Liver (tissue), 9 donors: ENCODE measurements around the gene KLHL2. TPM values are rescaled to one million over a fixed set of nuclear protein-coding genes. Genes with fewer than 3 reads are reported as not detected.
"Not testable (repeated sequence)": the region's sequence is repeated elsewhere in the genome, so short reads cannot be mapped to it uniquely, and the experiment has no call there.

ENCODE experiments used
- DNase-seq: peaks from one replicate; pipeline ENCODE4 v3.0.0-alpha.2; 2017; ENCODE audit warnings: low spot score
- H3K27ac ChIP-seq, 2 donors: one replicate each; pipeline ENCODE4 v1.7.0; 2013; ENCODE audit warnings: inconsistent platforms in 2 of 2, low read length in 2 of 2, control low read depth in 1 of 2, low read depth in 1 of 2, mild to moderate bottlenecking in 1 of 2
- H3K27me3 ChIP-seq, 4 donors: one replicate each; pipeline versions ENCODE4 v1.6.1 to v1.7.0; 2013; ENCODE audit warnings: low read length in 3 of 4, inconsistent platforms in 1 of 4, mild to moderate bottlenecking in 1 of 4, moderate library complexity in 1 of 4; ENCODE audit not compliant: control insufficient read depth in 4 of 4, insufficient read depth in 4 of 4
- H3K36me3 ChIP-seq, 4 donors: one replicate each; pipeline versions ENCODE4 v1.6.1 to v1.7.0; 2013; ENCODE audit warnings: low read length in 3 of 4, mild to moderate bottlenecking in 3 of 4, low read depth in 1 of 4, moderate library complexity in 1 of 4; ENCODE audit not compliant: control insufficient read depth in 4 of 4, insufficient read depth in 3 of 4
- H3K4me1 ChIP-seq, 4 donors: one replicate each; pipeline versions ENCODE4 v1.6.1 to v1.7.0; 2013; ENCODE audit warnings: low read length in 3 of 4, mild to moderate bottlenecking in 3 of 4, moderate library complexity in 1 of 4; ENCODE audit not compliant: control insufficient read depth in 4 of 4, insufficient read depth in 4 of 4
- H3K4me3 ChIP-seq, 3 donors: one replicate each; pipeline versions ENCODE4 v1.6.1 to v1.7.0; 2013; ENCODE audit warnings: low read length in 3 of 3, control low read depth in 1 of 3, low read depth in 1 of 3, mild to moderate bottlenecking in 1 of 3
- H3K9ac ChIP-seq, 2 donors: one replicate each; pipeline ENCODE4 v1.7.0; 2013; ENCODE audit warnings: low read length in 2 of 2, mild to moderate bottlenecking in 2 of 2, moderate library complexity in 2 of 2, control low read depth in 1 of 2, low read depth in 1 of 2
- H3K9me3 ChIP-seq, 4 donors: one replicate each; pipeline versions ENCODE4 v1.6.1 to v1.7.0; 2013; ENCODE audit warnings: low read length in 3 of 4; ENCODE audit not compliant: control insufficient read depth in 4 of 4
- RAD21 ChIP-seq, 2 donors: IDR thresholded peaks; 2 replicates each; pipeline ENCODE4 v1.6.1; 2016; ENCODE audit warnings: antibody characterized with exemption in 2 of 2, mild to moderate bottlenecking in 2 of 2
- WGBS: extraction: QIAGEN DNeasy Blood & Tissue Kit; methylation state at CpG from one replicate; pipeline ENCODE4 v1.1.7; 2013; 5-methylcytosine and 5-hydroxymethylcytosine counted together
- polyA plus RNA-seq, 2 donors: library from polyadenylated mRNA; stranded (reverse) in 1 of 2; unstranded in 1 of 2; fragments of 200-250 nt in 1 of 2; fragments of >200 nt in 1 of 2; fragmentation: Nextera tagmentation in 1 of 2; extraction: Ambion mirVana in 1 of 2; gene quantifications; one replicate each; pipeline versions ENCODE4 v1.2.1 to v1.2.3, GENCODE V29; 2013 to 2015
- total RNA-seq, 2 donors: library from RNA; depleted of rRNA; stranded (reverse); fragments of >200 nt; gene quantifications; one replicate each; pipeline ENCODE4 v1.2.3, GENCODE V29; 2014
- donor health status: healthy.
- donor health status: healthy.
- donor health status: healthy.
- donor health status: healthy.
- donor health status: healthy.

Gene KLHL2
- total and polyA plus RNA-seq, 4 donors: 10.0 to 37.9 (median 13.6) TPM

- H3K27me3 ChIP-seq, DNase-seq, H3K27ac ChIP-seq, H3K4me3 ChIP-seq, H3K9me3 ChIP-seq, H3K36me3 ChIP-seq, H3K9ac ChIP-seq: not testable (repeated sequence)
- peaks cover 0 to 13% (median 6%) of the 10 kb centered on the region in 4 donors for H3K4me1 ChIP-seq
- WGBS: 87% methylated on average over 4 of the region's 4 CpGs
These were observed 52.4 kb downstream of the KLHL2 start for GRCh38 chr4:165259776-165260175.

GRCh38 chr4:165262306-165262705 lies 54.9 kb downstream of the KLHL2 start:
- not testable (repeated sequence) for H3K27me3 ChIP-seq, H3K4me3 ChIP-seq, H3K36me3 ChIP-seq, H3K4me1 ChIP-seq, H3K27ac ChIP-seq, H3K9ac ChIP-seq, DNase-seq, H3K9me3 ChIP-seq
- peak; percentile 37 to 53 for TF ChIP-seq RAD21 (IDR thresholded peaks at IDR 0.05)
- WGBS: 82% methylated on average over 3 of the region's 3 CpGs

GRCh38 chr4:165263466-165263865 lies 56.1 kb downstream of the KLHL2 start:
- H3K36me3 ChIP-seq, H3K27me3 ChIP-seq, H3K27ac ChIP-seq, H3K9me3 ChIP-seq, H3K4me1 ChIP-seq, H3K9ac ChIP-seq, H3K4me3 ChIP-seq, DNase-seq: not testable (repeated sequence)
- 97% methylated on average over 3 of the region's 3 CpGs for WGBS

GRCh38 chr4:165269931-165270330 lies 62.6 kb downstream of the KLHL2 start:
- H3K9ac ChIP-seq, DNase-seq, H3K27me3 ChIP-seq, H3K4me1 ChIP-seq, H3K36me3 ChIP-seq, H3K4me3 ChIP-seq, H3K9me3 ChIP-seq, H3K27ac ChIP-seq: not testable (repeated sequence)
- WGBS: 87% methylated on average over 7 of the region's 7 CpGs

- not testable (repeated sequence) for DNase-seq, H3K9me3 ChIP-seq, H3K9ac ChIP-seq, H3K27me3 ChIP-seq, H3K4me1 ChIP-seq, H3K27ac ChIP-seq, H3K36me3 ChIP-seq, H3K4me3 ChIP-seq
- 86% methylated on average over 2 of the region's 2 CpGs for WGBS
These were observed 66.1 kb downstream of the KLHL2 start for GRCh38 chr4:165273443-165273842.

- H3K27me3 ChIP-seq, H3K9me3 ChIP-seq, H3K4me3 ChIP-seq, H3K36me3 ChIP-seq, H3K27ac ChIP-seq, H3K4me1 ChIP-seq, H3K9ac ChIP-seq, DNase-seq: not testable (repeated sequence)
- 84% methylated on average over 3 of the region's 3 CpGs for WGBS
These were observed 68.0 kb downstream of the KLHL2 start for GRCh38 chr4:165275357-165275756.

GRCh38 chr4:165279531-165279930 lies 72.2 kb downstream of the KLHL2 start:
- not testable (repeated sequence) for H3K27me3 ChIP-seq, H3K9ac ChIP-seq, H3K36me3 ChIP-seq, H3K4me3 ChIP-seq, H3K27ac ChIP-seq, H3K9me3 ChIP-seq, DNase-seq, H3K4me1 ChIP-seq
- 97% methylated on average over 20 of the region's 20 CpGs for WGBS

- H3K9ac ChIP-seq, H3K4me3 ChIP-seq, H3K36me3 ChIP-seq, H3K9me3 ChIP-seq, H3K27me3 ChIP-seq, H3K27ac ChIP-seq, DNase-seq: not testable (repeated sequence)
- H3K4me1 ChIP-seq: peaks cover 3 to 17% (median 12%) of the 10 kb centered on the region in 4 donors
- 97% methylated on average over 3 of the region's 3 CpGs for WGBS
These were observed 77.3 kb downstream of the KLHL2 start for GRCh38 chr4:165284697-165285096.
